ENCODE results near the gene ANAPC2. TPM values are rescaled to one million over a fixed set of nuclear protein-coding genes. Genes with fewer than 3 reads are reported as not detected.
"Not testable (repeated sequence)": the region's sequence is repeated elsewhere in the genome, so short reads cannot be mapped to it uniquely, and the experiment has no call there.

The ANAPC2 gene
- polyA plus RNA-seq, 2 donors = 27.7 to 47.3 TPM

GRCh38 chr9:137139468-137140150 lies 48.8 kb downstream of the ANAPC2 start:
- Histone ChIP-seq H3K9me3 (ENCODE audit: control insufficient read depth in 2 of 2, insufficient read depth in 1 of 2, low read depth in 1 of 2, low read length in 1 of 2) (peaks cover 0 to 7% of the 10 kb centered on the region in 2 donors), H3K4me3 (ENCODE audit: low read depth in 1 of 2, low read length in 2 of 2) (no peak overlapping the region), H3K36me3 (ENCODE audit: control insufficient read depth in 2 of 2, insufficient read depth in 2 of 2, low read length in 1 of 2) (no peaks in the 10 kb centered on the region), H3K27me3 (ENCODE audit: control insufficient read depth in 1 of 2, insufficient read depth in 2 of 2, low read length in 2 of 2) (peaks cover 0 to 29% of the 10 kb centered on the region in 2 donors), H3K4me1 (ENCODE audit: control insufficient read depth in 2 of 2, insufficient read depth in 2 of 2, low read length in 1 of 2) (peaks cover 9 to 10% of the 10 kb centered on the region in 2 donors), H3K27ac (ENCODE audit: low read depth in 2 of 2, low read length in 1 of 2) (no peak overlapping the region)
- 32 to 34% methylated on average over 35 to 37 of the region's 37 CpGs for WGBS, 2 donors

- WGBS, 2 donors = 4 to 9% methylated on average over 66 to 104 of the region's 104 CpGs
- peaks cover 9 to 10% of the 10 kb centered on the region in 2 donors for H3K4me1 ChIP-seq (ENCODE audit: control insufficient read depth in 2 of 2, insufficient read depth in 2 of 2, low read length in 1 of 2)
- H3K27me3 ChIP-seq (ENCODE audit: control insufficient read depth in 1 of 2, insufficient read depth in 2 of 2, low read length in 2 of 2) = peaks cover 0 to 29% of the 10 kb centered on the region in 2 donors
- H3K4me3 ChIP-seq (ENCODE audit: low read depth in 1 of 2, low read length in 2 of 2) = peak within 1 kb of the TSS in 1 of 2 donors; percentile 1
- H3K9me3 ChIP-seq (ENCODE audit: control insufficient read depth in 2 of 2, insufficient read depth in 1 of 2, low read depth in 1 of 2, low read length in 1 of 2) = peaks cover 0 to 7% of the 10 kb centered on the region in 2 donors
- H3K36me3 ChIP-seq (ENCODE audit: control insufficient read depth in 2 of 2, insufficient read depth in 2 of 2, low read length in 1 of 2) = no peaks in the 10 kb centered on the region
- H3K27ac ChIP-seq (ENCODE audit: low read depth in 2 of 2, low read length in 1 of 2) = no peak within 1 kb of the TSS
Measured at GRCh38 chr9:137138722-137139467, 49.5 kb downstream of the ANAPC2 start, which contains the start of gene GRIN1. Gene GRIN1 (plus strand): TSS chr9:137139154. CDS start chr9:137139487, 333 bp downstream.

GRCh38 chr9:137138058-137138721 lies 50.2 kb downstream of the ANAPC2 start:
- Histone ChIP-seq H3K27me3 (ENCODE audit: control insufficient read depth in 1 of 2, insufficient read depth in 2 of 2, low read length in 2 of 2) (peaks cover 0 to 29% of the 10 kb centered on the region in 2 donors), H3K4me1 (ENCODE audit: control insufficient read depth in 2 of 2, insufficient read depth in 2 of 2, low read length in 1 of 2) (peaks cover 9 to 10% of the 10 kb centered on the region in 2 donors), H3K9me3 (ENCODE audit: control insufficient read depth in 2 of 2, insufficient read depth in 1 of 2, low read depth in 1 of 2, low read length in 1 of 2) (peaks cover 0 to 7% of the 10 kb centered on the region in 2 donors), H3K36me3 (ENCODE audit: control insufficient read depth in 2 of 2, insufficient read depth in 2 of 2, low read length in 1 of 2) (no peaks in the 10 kb centered on the region), H3K4me3 (ENCODE audit: low read depth in 1 of 2, low read length in 2 of 2) (no peak overlapping the region), H3K27ac (ENCODE audit: low read depth in 2 of 2, low read length in 1 of 2) (no peak overlapping the region)
- WGBS, 2 donors = 10 to 14% methylated on average over 22 to 25 of the region's 25 CpGs

- no peak overlapping the region for H3K4me3 ChIP-seq (ENCODE audit: low read depth in 1 of 2, low read length in 2 of 2)
- H3K27ac ChIP-seq (ENCODE audit: low read depth in 2 of 2, low read length in 1 of 2) = no peak overlapping the region
- peaks cover 0 to 29% of the 10 kb centered on the region in 2 donors for H3K27me3 ChIP-seq (ENCODE audit: control insufficient read depth in 1 of 2, insufficient read depth in 2 of 2, low read length in 2 of 2)
- H3K36me3 ChIP-seq (ENCODE audit: control insufficient read depth in 2 of 2, insufficient read depth in 2 of 2, low read length in 1 of 2) = no peaks in the 10 kb centered on the region
- peaks cover 0 to 7% of the 10 kb centered on the region in 2 donors for H3K9me3 ChIP-seq (ENCODE audit: control insufficient read depth in 2 of 2, insufficient read depth in 1 of 2, low read depth in 1 of 2, low read length in 1 of 2)
- WGBS, 2 donors = 65 to 67% methylated on average over 23 of the region's 23 CpGs
- peaks cover 9 to 10% of the 10 kb centered on the region in 2 donors for H3K4me1 ChIP-seq (ENCODE audit: control insufficient read depth in 2 of 2, insufficient read depth in 2 of 2, low read length in 1 of 2)
Measured at GRCh38 chr9:137136881-137137607, 51.3 kb downstream of the ANAPC2 start.

- Histone ChIP-seq H3K4me3 (ENCODE audit: low read depth in 1 of 2, low read length in 2 of 2) (no peak overlapping the region), H3K27ac (ENCODE audit: low read depth in 2 of 2, low read length in 1 of 2) (no peak overlapping the region), H3K36me3 (ENCODE audit: control insufficient read depth in 2 of 2, insufficient read depth in 2 of 2, low read length in 1 of 2) (no peaks in the 10 kb centered on the region), H3K4me1 (ENCODE audit: control insufficient read depth in 2 of 2, insufficient read depth in 2 of 2, low read length in 1 of 2) (peaks cover 9 to 10% of the 10 kb centered on the region in 2 donors), H3K9me3 (ENCODE audit: control insufficient read depth in 2 of 2, insufficient read depth in 1 of 2, low read depth in 1 of 2, low read length in 1 of 2) (peaks cover 0 to 7% of the 10 kb centered on the region in 2 donors), H3K27me3 (ENCODE audit: control insufficient read depth in 1 of 2, insufficient read depth in 2 of 2, low read length in 2 of 2) (peaks cover 0 to 29% of the 10 kb centered on the region in 2 donors)
- WGBS, 2 donors = 26 to 27% methylated on average over 22 to 27 of the region's 27 CpGs
Measured at GRCh38 chr9:137136261-137136880, 52.0 kb downstream of the ANAPC2 start.

GRCh38 chr9:137135154-137135553 lies 53.2 kb downstream of the ANAPC2 start:
- not testable (repeated sequence) for H3K9me3 ChIP-seq (ENCODE audit: control insufficient read depth in 2 of 2, insufficient read depth in 1 of 2, low read depth in 1 of 2, low read length in 1 of 2); H3K36me3 ChIP-seq (ENCODE audit: control insufficient read depth in 2 of 2, insufficient read depth in 2 of 2, low read length in 1 of 2); H3K4me3 ChIP-seq (ENCODE audit: low read depth in 1 of 2, low read length in 2 of 2); H3K27ac ChIP-seq (ENCODE audit: low read depth in 2 of 2, low read length in 1 of 2)
- H3K4me1 ChIP-seq (ENCODE audit: control insufficient read depth in 2 of 2, insufficient read depth in 2 of 2, low read length in 1 of 2) = peaks cover 12 to 13% of the 10 kb centered on the region in 2 donors
- peaks cover 0 to 28% of the 10 kb centered on the region in 2 donors for H3K27me3 ChIP-seq (ENCODE audit: control insufficient read depth in 1 of 2, insufficient read depth in 2 of 2, low read length in 2 of 2)
- WGBS, 2 donors = 67 to 73% methylated on average over 9 of the region's 9 CpGs

- Histone ChIP-seq H3K9me3 (ENCODE audit: control insufficient read depth in 2 of 2, insufficient read depth in 1 of 2, low read depth in 1 of 2, low read length in 1 of 2) (peaks cover 0 to 8% of the 10 kb centered on the region in 2 donors), H3K4me1 (ENCODE audit: control insufficient read depth in 2 of 2, insufficient read depth in 2 of 2, low read length in 1 of 2) (peaks cover 13 to 16% of the 10 kb centered on the region in 2 donors), H3K27me3 (ENCODE audit: control insufficient read depth in 1 of 2, insufficient read depth in 2 of 2, low read length in 2 of 2) (peaks cover 0 to 21% of the 10 kb centered on the region in 2 donors), H3K36me3 (ENCODE audit: control insufficient read depth in 2 of 2, insufficient read depth in 2 of 2, low read length in 1 of 2) (no peaks in the 10 kb centered on the region), H3K4me3 (ENCODE audit: low read depth in 1 of 2, low read length in 2 of 2) (no peak overlapping the region), H3K27ac (ENCODE audit: low read depth in 2 of 2, low read length in 1 of 2) (no peak overlapping the region)
- 65 to 76% methylated on average over 4 of the region's 4 CpGs for WGBS, 2 donors
Measured at GRCh38 chr9:137134191-137134590, 54.2 kb downstream of the ANAPC2 start.

GRCh38 chr9:137130176-137130755 lies 58.1 kb downstream of the ANAPC2 start:
- Histone ChIP-seq H3K27ac (ENCODE audit: low read depth in 2 of 2, low read length in 1 of 2) (peak overlapping the region; percentile 67 to 77), H3K27me3 (ENCODE audit: control insufficient read depth in 1 of 2, insufficient read depth in 2 of 2, low read length in 2 of 2) (no peaks in the 10 kb centered on the region)
- WGBS, 2 donors = 7 to 9% methylated on average over 58 of the region's 58 CpGs

More at GRCh38 chr9:137130176-137130755, 58.1 kb downstream of the ANAPC2 start:
- H3K9me3 ChIP-seq (ENCODE audit: control insufficient read depth in 2 of 2, insufficient read depth in 1 of 2, low read depth in 1 of 2, low read length in 1 of 2) = peaks cover 0 to 5% of the 10 kb centered on the region in 2 donors
- H3K4me1 ChIP-seq (ENCODE audit: control insufficient read depth in 2 of 2, insufficient read depth in 2 of 2, low read length in 1 of 2) = peaks cover 15 to 18% of the 10 kb centered on the region in 2 donors
- H3K36me3 ChIP-seq (ENCODE audit: control insufficient read depth in 2 of 2, insufficient read depth in 2 of 2, low read length in 1 of 2) = no peaks in the 10 kb centered on the region
- H3K4me3 ChIP-seq (ENCODE audit: low read depth in 1 of 2, low read length in 2 of 2) = peak overlapping the region; percentile 84 to 95
